Activated CD4-positive, alpha-beta memory T cell treated with anti-CD3 and anti-CD28 coated beads for 36 hours (primary cell): Measurements from ENCODE around the gene PARD6B. TPM values are rescaled to one million over a fixed set of nuclear protein-coding genes. Genes with fewer than 3 reads are reported as not detected.

ENCODE experiments used
- CTCF ChIA-PET: fragments of 350-600 bp; sonication (Branson Sonifier 250); formaldehyde crosslinking; loops from one replicate; lab custom pipeline; 2021; ENCODE audit warnings: antibody characterized with exemption, inconsistent platforms; lab: Charles Lee
- POLR2A ChIA-PET: fragments of 350-600 bp; sonication (Branson Sonifier 250); formaldehyde crosslinking; loops from one replicate; lab custom pipeline; 2021; ENCODE audit warnings: antibody characterized with exemption; lab: Charles Lee
- DNase-seq: peaks from one replicate; pipeline ENCODE4 v3.0.0-alpha.2; 2020
- H3K27ac Mint-ChIP-seq: one replicate; pipeline ENCODE4 v1.8.0; 2021; ENCODE audit warnings: mixed read lengths
- H3K27me3 Mint-ChIP-seq: one replicate; pipeline ENCODE4 v1.8.0; 2021; ENCODE audit warnings: mixed read lengths
- H3K36me3 Mint-ChIP-seq: one replicate; pipeline ENCODE4 v1.8.0; 2021; ENCODE audit warnings: mixed read lengths
- H3K4me1 Mint-ChIP-seq: one replicate; pipeline ENCODE4 v1.8.0; 2021; ENCODE audit warnings: low read depth, mixed read lengths
- H3K4me3 Mint-ChIP-seq: one replicate; pipeline ENCODE4 v1.8.0; 2021; ENCODE audit warnings: mild to moderate bottlenecking, mixed read lengths
- H3K9me3 Mint-ChIP-seq: one replicate; pipeline ENCODE4 v1.8.0; 2021; ENCODE audit warnings: mixed read lengths
- intact Hi-C: fragments of 100-400 bp; cut with micrococcal nuclease; formaldehyde crosslinking; loops from one replicate; pipeline ENCODE4 v1.15.1; 2023
- total RNA-seq, 2 experiments: library from RNA; stranded (reverse); gene quantifications; one replicate each; pipeline ENCODE4 v1.2.3, GENCODE V29; 2021

PARD6B gene, protein sequence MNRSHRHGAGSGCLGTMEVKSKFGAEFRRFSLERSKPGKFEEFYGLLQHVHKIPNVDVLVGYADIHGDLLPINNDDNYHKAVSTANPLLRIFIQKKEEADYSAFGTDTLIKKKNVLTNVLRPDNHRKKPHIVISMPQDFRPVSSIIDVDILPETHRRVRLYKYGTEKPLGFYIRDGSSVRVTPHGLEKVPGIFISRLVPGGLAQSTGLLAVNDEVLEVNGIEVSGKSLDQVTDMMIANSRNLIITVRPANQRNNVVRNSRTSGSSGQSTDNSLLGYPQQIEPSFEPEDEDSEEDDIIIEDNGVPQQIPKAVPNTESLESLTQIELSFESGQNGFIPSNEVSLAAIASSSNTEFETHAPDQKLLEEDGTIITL
- 1 to 10 TPM; 6.3 to 8.2 TPM for total RNA-seq

DNA sequence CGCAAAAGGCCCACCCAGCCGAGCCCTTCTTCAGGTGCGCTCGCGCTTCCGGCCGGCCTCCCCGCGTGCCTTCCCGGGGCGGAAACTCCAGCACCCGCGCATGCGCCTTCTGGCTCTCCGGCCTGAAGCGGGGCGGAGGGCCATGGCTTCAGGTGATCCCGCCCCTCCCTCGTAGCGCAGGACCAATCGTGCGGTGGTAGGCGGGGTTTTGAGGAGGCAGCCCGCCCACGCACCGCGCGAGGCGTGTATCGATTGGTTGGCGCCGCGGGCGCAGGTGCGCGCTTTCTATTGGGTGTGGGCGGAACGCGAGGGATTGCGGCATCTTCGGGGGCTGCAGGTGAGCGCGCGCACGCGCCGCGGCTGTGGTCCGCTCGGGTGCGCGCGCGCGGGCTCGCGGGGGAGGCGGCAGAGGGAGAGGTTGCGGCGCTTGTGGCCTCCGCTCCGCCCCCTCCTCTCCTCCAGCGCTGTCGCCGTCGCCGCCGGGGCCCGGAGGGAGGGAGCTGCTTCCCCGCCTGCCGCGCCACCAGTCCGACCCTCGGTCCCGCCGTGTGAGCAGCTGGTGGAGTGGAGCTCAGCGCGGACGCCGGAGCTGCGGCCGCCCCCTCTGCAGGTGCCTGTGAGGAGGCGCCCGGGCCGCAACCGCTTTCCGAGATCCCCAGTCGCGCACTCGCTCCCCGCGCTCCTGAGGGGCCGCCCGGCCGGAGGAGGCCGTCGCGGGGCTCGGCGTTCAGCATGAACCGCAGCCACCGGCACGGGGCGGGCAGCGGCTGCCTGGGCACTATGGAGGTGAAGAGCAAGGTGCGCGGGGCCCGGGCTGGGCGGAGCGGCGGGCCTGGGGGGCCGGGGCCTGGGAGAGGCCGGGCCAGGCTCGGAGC, at the start of gene PARD6B:
Gene PARD6B (plus strand): TSS at position 526 of the 875 bp plus-strand sequence. CDS start 207 bp downstream, at position 733.
- CTCF ChIA-PET: interaction anchor here (0.7 to 1.3 kb wide), 4 partner anchors 18 to 227 kb away, joined by 4 to 6 read pairs (median 4); partner anchors contain the start of genes DPM1 and MOCS3
- peaks cover 59% of the 10 kb centered on the region for H3K4me1 Mint-ChIP-seq
- POLR2A ChIA-PET: interaction anchor here (1.0 kb wide), 1 partner anchor 19 kb away, joined by 4 read pairs; no protein-coding TSS in a partner anchor
- peak; percentile 100 for DNase-seq
- peak within 1 kb of the TSS; percentile 87 for H3K4me3 Mint-ChIP-seq
- H3K27ac Mint-ChIP-seq: peak within 1 kb of the TSS; percentile 65
- no peaks in the 10 kb centered on the region for H3K9me3 Mint-ChIP-seq
- no peaks in the 10 kb centered on the region for H3K27me3 Mint-ChIP-seq
- intact Hi-C loops: loop anchor here (1.0 to 10.0 kb wide), 6 partner anchors 15 to 618 kb away; partner anchors contain the start of genes BCAS4, CEBPB and UBE2V1
- no peaks in the 10 kb centered on the region for H3K36me3 Mint-ChIP-seq

DNA sequence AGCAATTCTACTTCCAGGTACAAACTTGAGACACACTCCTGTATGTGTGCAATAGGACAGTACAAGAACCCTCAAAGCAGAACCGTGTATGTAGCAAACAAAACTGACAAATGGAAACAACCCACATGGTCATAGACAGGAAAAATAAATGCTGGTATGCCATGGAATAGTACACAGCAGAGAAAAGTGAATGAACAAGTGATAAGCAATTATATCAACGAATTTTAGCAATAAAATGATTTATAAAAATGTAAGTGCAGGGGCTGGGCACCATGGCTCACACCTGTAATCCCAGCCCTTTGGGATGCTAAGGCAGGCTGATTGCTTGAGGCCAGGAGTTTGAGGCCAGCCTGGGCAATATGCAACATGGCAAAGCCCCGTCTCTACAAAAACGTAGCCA, 49.3 kb upstream of the PARD6B start:
- intact Hi-C loops: no loop called here
- Mint-ChIP-seq H3K9me3 (no peaks in the 10 kb centered on the region), H3K27ac (no peak overlapping the region), H3K27me3 (no peaks in the 10 kb centered on the region), H3K4me1 (no peaks in the 10 kb centered on the region), H3K4me3 (no peak overlapping the region), H3K36me3 (no peaks in the 10 kb centered on the region)
- POLR2A ChIA-PET: no interaction called here
- no peak for DNase-seq
- CTCF ChIA-PET: no interaction called here

DNA sequence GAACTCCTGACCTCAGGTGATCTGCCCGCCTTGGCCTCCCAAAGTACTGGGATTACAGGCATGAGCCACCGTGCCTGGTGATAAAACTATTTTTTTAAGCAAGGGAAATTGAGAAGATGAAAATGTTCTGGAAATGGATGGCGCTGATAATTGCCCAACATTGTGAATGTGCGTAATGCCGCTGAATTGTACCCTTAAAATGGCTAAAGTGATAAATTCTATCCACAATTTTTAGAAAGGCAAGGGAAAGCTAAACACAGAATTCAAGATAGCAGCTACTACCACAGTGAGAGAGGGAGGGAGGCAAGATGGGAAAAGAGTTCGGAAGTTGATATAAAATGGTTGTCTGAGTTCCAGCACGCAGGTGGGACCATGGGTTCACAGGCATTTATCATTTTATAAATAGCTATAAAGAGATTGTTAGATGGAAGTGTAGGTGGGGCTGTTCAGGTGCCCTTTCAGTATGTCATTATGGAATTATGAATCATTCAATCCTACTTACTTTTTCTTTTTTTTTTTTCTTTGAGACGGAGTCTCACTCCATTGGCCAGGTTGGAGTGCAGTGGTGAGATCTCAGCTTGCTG, 48.3 kb upstream of the PARD6B start:
- Mint-ChIP-seq H3K4me1 (no peaks in the 10 kb centered on the region), H3K4me3 (no peak overlapping the region), H3K9me3 (no peaks in the 10 kb centered on the region), H3K27ac (no peak overlapping the region), H3K36me3 (no peaks in the 10 kb centered on the region), H3K27me3 (no peaks in the 10 kb centered on the region)
- no peak for DNase-seq
- ChIA-PET CTCF (no interaction called here), POLR2A (no interaction called here)
- intact Hi-C loops: no loop called here

DNA sequence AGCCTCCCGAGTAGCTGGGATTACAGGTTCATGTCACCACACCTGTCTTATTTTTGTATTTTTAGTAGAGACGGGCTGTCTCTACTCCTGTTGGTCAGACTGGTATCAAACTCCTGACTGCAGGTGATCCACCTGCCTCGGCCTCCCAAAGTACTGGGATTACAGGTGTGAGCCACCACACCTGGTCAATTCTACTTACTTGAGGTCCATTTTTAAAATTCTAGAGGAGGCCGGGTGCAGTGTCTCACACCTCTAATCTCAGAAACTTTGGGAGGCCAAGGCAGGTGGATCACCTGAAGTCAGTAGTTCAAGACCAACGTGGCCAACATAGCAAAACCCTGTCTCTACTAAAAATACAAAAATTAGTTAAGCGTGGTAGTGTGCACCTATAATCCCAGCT, 47.8 kb upstream of the PARD6B start:
- CTCF ChIA-PET: no interaction called here
- Mint-ChIP-seq H3K27me3 (no peaks in the 10 kb centered on the region), H3K9me3 (no peaks in the 10 kb centered on the region), H3K36me3 (no peaks in the 10 kb centered on the region), H3K27ac (no peak overlapping the region), H3K4me1 (no peaks in the 10 kb centered on the region), H3K4me3 (no peak overlapping the region)
- no peak for DNase-seq
- POLR2A ChIA-PET: no interaction called here
- intact Hi-C loops: no loop called here

DNA sequence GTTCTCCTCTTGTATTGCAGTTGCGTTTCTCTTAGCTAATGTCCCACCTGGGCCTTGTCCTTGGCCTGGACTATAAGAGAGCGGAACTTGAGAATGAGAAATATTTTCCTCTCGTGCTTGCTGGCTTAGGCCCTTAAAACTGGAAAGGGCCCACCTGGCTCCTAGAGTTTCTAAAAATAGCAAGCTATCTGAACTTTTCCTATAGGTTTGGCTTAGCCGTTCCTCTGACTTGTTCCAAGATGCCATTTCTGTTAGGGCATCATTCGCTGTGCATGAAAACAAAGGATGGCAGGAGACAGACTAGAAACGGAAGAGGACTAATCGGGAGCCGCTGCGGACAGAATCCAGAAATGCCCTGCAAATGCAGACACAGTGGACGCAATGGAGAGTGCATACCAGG, 44.6 kb upstream of the PARD6B start:
- Mint-ChIP-seq H3K36me3 (no peaks in the 10 kb centered on the region), H3K27me3 (peaks cover 23% of the 10 kb centered on the region), H3K9me3 (no peaks in the 10 kb centered on the region), H3K4me3 (no peak overlapping the region), H3K4me1 (peaks cover 9% of the 10 kb centered on the region), H3K27ac (no peak overlapping the region)
- ChIA-PET POLR2A (no interaction called here), CTCF (no interaction called here)
- no peak for DNase-seq
- intact Hi-C loops: no loop called here

DNA sequence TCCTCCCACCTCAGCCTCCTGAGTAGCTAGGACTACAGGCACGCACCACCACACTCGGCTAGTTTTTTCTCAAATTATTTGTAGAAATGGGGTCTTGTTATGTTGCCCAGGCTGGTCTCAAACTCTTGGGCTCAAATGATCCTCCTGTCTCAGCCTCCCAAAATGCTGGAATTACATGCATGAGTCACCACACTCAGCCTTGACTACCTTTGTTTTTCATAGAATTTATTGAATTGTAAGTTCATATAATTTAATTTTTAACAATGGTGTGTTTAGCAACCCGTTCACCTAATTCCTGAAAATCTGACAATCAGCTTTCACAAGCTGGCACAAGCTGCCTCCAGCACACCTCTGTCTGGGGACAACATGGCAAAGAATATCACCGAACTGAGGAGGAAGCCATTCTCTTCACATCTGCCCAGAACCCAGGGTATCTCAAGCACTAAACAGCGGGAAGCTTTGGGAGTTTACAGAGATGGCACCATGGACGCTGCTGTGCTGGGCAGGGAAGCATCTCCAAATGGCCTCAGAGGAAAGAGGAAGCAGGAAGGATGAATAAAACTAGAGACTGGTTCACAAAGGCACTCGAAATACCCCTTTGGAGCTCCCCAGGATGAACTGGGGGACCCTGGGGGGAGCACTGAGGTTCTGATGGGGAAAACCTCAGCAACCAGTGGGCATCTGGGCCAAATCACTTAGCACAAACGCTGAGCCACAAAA, 43.0 kb upstream of the PARD6B start:
- CTCF ChIA-PET: interaction anchor here (0.7 kb wide), 1 partner anchor 14 kb away, joined by 3 read pairs; no protein-coding TSS in a partner anchor
- POLR2A ChIA-PET: no interaction called here

DNA sequence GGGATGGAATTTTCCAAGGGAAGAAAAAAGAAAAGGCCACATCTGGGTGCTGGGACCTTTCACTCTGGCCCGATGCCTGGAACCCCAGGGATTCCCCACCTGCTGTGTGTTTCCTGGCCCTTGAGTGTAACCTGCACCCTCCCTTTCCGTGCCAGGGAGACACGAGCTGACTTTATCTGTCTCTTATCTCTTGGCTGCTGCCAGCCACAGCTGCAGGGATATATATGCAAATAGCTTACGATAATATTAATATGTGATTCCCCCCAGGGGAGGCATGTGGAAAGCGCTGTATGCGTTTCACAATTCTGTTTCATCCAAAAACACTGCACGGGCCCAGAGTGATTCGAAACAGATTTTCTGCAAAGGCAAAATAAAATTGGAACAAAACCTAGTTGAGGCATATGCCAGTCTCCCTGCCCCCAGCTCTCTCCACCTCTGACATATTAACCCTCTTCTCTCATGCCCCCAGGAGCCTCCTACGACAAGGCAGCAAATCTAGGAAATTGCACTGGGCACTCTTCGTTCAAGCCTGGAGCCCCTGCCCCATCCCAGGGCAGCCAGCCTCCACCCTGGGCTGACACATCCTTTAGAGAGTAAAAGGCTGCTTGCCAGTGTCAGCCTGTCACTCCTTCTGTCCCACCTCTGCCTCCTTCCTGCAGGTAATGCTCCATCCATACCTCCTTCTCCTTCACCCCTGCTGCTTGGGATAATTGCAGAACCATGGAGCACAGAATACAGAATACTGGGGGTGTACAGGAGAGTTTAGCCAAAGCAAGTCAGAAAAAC, 41.3 kb upstream of the PARD6B start:
- Mint-ChIP-seq H3K9me3 (no peaks in the 10 kb centered on the region), H3K4me3 (no peak overlapping the region), H3K36me3 (no peaks in the 10 kb centered on the region), H3K27ac (no peak overlapping the region), H3K4me1 (peaks cover 9% of the 10 kb centered on the region), H3K27me3 (peaks cover 35% of the 10 kb centered on the region)
- DNase-seq: no peak
- POLR2A ChIA-PET: no interaction called here
- intact Hi-C loops: no loop called here
- CTCF ChIA-PET: no interaction called here

More for the DNA sequence above, 43.0 kb upstream of the PARD6B start:
- H3K4me3 Mint-ChIP-seq: no peak overlapping the region
- H3K27me3 Mint-ChIP-seq: peaks cover 34% of the 10 kb centered on the region
- intact Hi-C loops: no loop called here
- no peak for DNase-seq
- peaks cover 9% of the 10 kb centered on the region for H3K4me1 Mint-ChIP-seq
- no peaks in the 10 kb centered on the region for H3K36me3 Mint-ChIP-seq
- no peak overlapping the region for H3K27ac Mint-ChIP-seq
- H3K9me3 Mint-ChIP-seq: no peaks in the 10 kb centered on the region

DNA sequence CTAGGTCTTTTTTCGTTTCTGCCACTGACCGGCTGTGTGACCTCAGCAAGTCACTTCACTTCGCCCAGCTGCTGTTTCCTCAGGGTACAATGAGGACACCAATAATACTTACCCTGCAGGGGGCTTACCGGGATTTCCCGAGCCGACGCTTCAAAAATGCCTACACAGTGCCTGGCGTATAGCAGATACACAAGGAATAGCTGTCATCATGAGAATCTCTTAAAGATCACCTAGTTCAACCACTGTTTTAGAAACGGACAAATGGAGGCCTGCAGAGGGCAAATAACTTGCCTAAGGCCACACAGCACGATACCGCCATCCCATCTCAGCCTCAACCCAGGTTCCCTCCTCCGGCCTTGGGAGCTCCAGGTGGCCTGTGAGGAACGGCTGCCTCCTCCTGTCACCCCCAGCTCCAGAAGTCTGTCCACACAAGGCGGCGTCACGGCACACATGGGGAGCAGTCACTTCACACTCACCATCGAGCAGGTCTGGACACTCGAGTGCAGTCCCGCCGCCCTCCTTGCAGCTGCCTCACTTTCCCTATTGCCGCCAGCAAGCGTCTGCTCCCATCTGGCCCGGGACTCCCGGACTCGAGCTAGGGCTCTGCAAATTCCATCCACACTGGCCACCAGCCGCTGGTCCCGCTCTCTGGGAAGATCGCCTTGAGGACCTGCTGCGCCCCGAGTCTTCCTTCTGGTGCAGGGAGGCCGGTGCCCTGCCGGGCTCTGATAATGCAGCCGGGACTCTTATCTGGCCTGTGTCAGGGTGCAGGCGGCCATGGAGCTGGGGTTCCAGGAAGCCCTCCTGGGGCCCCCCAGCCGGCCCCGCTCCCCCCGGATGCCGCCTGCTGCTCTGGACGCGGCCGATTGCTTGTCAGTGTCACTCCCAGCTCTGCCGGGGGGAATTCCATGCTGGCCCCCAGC, 40.5 kb upstream of the PARD6B start, which contains the start of gene RIPOR3:
Gene RIPOR3 (minus strand): TSS at position 893 of the 923 bp plus-strand sequence. CDS start 414 bp downstream, at position 479.
- Mint-ChIP-seq H3K4me1 (peaks cover 9% of the 10 kb centered on the region), H3K27ac (no peak within 1 kb of the TSS), H3K27me3 (peaks cover 35% of the 10 kb centered on the region), H3K4me3 (no peak within 1 kb of the TSS), H3K36me3 (no peaks in the 10 kb centered on the region), H3K9me3 (no peaks in the 10 kb centered on the region)
- intact Hi-C loops: no loop called here
- POLR2A ChIA-PET: no interaction called here
- no peak for DNase-seq
- CTCF ChIA-PET: interaction anchor here (3.0 kb wide), 1 partner anchor 59 kb away, joined by 18 read pairs; no protein-coding TSS in a partner anchor

DNA sequence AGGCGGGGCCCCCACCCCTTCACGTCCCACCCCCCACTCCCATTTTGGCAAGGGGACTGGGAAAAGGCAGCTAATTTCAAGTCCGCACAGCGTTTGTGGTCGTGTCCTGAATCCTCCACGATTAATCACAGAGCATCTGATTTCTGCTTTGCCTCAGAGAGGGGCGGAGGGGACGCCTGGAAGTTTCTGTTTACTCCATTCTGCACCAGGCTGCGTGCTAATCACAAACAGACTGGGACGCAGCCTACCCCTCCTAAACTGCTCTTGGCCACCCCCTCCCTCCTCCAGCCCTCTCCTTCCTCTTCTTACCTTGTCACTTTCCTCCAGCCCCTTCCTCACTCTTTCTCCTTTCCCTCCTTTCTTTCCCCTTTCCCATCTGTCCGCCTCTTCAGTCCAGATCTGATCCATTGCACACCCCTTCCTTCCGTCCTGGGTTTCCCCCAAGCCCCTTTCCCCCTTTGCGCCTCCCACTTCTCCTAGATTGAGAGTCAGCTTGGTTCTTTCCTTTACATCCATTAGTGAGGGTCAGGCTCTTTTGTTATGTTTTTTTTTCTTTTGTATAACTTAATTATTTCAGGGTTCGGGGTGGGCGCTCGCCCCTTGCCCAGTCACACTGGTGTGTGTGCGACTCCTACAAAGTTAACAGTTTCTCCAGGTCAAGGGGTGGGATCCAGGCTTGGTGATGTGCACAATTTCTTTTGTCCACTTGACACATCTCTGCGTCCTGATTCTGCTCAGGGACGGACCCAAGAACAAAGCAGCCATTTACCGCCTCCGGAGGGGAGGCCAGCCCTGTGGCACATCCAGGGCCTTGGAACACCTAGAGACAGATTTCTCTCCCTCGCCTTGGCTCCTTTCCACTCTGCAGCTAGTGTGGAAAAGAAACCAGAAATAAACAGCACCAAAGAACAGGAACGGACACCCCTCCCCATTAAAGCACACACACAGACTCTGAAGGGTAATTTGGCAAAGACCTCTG, 39.5 kb upstream of the PARD6B start:
- Mint-ChIP-seq H3K4me3 (no peak overlapping the region), H3K27me3 (peaks cover 35% of the 10 kb centered on the region)
- CTCF ChIA-PET: interaction anchor here (0.8 to 3.0 kb wide), 2 partner anchors 56 to 58 kb away, joined by 3 to 18 read pairs; no protein-coding TSS in a partner anchor

More for the DNA sequence above, 39.5 kb upstream of the PARD6B start:
- intact Hi-C loops: no loop called here
- no peak for DNase-seq
- Mint-ChIP-seq H3K9me3 (no peaks in the 10 kb centered on the region), H3K36me3 (no peaks in the 10 kb centered on the region), H3K27ac (no peak overlapping the region), H3K4me1 (peaks cover 9% of the 10 kb centered on the region)
- POLR2A ChIA-PET: no interaction called here
